Adipose tissue (tissue), 3 donors: Measurements from ENCODE around the gene PARP3. TPM values are rescaled to one million over a fixed set of nuclear protein-coding genes. Genes with fewer than 3 reads are reported as not detected.
"Not testable (repeated sequence)": the region's sequence is repeated elsewhere in the genome, so short reads cannot be mapped to it uniquely, and the experiment has no call there.

Experiments used
- H3K27ac ChIP-seq: one replicate; pipeline ENCODE4 v1.5.1; 2013; ENCODE audit warnings: low read depth, low read length
- WGBS, 3 donors: extraction: QIAGEN DNeasy Blood & Tissue Kit; methylation state at CpG; one replicate each; pipeline ENCODE4 v1.1.7; 2013; 5-methylcytosine and 5-hydroxymethylcytosine counted together
- polyA plus RNA-seq, 3 donors: library from polyadenylated mRNA; stranded (reverse); fragments of 200-250 nt; gene quantifications; one replicate each; pipeline ENCODE4 v1.2.3, GENCODE V29; 2013
- donor health status: healthy with polysubstance abuse.
- donor health status: Bipolar disorder and iron deficiency.
- donor health status: healthy.

The PARP3 gene
- polyA plus RNA-seq, 3 donors: 5.0 to 25.5 (median 19.6) TPM

DNA sequence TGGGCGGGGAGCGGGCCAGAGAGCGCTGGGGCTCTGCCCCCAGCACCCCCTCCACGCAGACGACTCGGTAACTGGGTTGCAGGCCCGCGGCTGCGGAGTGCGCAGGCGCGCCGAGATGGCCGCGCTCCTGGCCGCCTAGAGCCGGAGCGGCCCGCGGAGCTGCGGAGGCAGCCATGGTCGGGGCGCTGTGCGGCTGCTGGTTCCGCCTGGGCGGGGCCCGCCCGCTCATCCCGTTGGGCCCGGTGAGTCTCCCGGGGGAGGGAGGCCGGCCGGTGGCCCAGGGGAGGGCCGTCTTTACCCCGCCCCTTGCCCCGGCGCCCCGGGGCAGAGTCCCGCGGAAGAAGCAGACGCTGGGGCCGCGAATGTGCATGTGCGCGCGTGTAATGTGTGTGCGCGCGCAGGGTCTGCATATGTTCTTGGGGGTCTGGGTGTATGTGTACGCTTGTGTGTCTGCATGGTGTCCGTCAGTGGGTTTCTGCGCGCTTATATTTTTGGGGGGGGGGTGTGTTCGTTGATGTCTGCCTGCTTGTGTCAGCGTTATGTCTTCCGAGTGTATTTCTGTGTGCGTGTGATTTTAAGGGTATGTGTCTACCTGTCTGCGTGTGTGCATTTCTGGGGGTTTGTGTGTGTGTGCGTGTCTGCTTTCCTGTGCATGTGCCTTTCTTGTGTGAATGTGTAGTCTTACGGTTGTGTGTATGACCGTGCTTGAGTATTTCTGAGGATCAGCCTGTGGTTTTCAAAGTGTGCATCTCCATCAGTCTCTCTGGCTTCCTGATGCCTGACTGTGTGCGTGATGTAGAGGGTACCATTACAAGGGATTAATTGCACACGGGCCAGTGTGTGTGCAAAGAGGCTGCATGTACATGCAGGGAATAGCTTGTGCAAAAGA is 33.0 kb downstream of the PARP3 start, which contains the start of gene ABHD14A:
Gene ABHD14A, plus strand, starts transcription at position 102 of the 889 bp plus-strand sequence. Its CDS starts 72 bp downstream, at position 174.
- H3K27ac ChIP-seq: no peak within 1 kb of the TSS
- WGBS, 3 donors: 0% methylated on average over 45 to 63 of the region's 63 CpGs

DNA sequence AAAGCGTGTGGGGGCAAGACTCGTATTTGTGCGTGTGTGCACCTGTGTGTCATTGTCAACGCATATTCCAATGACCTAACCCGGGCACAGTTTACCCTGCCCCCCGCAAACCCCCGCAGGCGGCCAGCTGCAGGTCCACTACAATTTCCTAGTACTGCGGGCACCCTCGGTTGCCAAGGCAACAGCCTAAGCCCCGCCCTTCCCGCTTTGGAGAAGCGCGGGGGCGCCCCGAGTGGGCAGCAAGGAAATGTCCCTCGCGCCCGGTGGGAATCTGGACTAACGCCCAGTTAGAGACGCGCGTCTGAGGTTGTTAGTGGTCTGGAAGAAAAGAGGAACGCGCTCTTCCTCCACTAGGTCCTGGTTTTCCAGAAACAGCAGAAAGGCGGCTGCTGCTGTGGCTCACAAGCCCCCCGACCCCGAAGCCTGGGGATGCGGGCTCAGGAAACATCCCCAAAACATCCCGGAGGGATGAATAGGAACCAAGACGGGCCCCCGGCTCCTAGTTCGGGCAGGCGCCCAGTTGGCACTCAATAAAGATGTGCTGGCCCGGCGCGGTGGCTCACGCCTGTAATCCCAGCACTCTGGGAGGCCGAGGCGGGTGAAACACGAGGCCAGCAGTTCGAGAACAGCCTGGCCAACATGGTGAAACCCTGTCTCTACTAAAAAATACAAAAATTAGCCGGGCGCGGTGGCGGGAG is 33.8 kb downstream of the PARP3 start:
- no peak overlapping the region for H3K27ac ChIP-seq
- WGBS, 3 donors: 33 to 38% (median 34%) methylated on average over 46 of the region's 46 CpGs

DNA sequence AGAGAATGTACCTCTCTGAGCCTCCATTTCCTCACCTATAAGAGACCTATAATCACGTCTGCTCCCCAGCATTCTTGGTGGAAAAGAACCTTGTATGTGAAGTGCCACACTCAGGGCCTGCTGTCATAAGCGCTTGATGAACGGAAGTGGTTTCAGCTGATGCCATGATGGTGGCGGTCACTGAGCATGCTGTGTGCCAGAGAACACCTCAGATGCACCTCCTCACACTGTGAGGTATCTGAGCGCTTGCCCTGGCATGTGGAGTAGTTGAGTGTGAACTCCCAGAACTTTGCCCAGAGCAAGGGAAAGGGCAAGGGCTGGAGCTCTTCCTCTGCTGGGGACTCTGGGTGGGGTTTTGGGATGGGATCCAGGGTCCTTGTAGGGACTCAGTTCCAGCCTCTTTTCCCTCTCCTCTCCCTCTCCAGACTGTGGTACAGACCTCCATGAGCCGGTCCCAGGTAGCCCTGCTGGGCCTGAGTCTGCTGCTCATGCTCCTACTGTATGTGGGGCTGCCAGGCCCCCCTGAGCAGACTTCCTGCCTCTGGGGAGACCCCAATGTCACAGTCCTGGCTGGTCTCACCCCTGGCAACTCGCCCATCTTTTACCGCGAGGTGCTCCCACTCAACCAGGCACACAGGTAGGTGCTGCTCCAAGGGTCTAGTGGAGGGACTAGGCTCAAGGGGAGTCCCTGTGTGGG is 35.4 kb downstream of the PARP3 start:
- H3K27ac ChIP-seq: no peak overlapping the region

DNA sequence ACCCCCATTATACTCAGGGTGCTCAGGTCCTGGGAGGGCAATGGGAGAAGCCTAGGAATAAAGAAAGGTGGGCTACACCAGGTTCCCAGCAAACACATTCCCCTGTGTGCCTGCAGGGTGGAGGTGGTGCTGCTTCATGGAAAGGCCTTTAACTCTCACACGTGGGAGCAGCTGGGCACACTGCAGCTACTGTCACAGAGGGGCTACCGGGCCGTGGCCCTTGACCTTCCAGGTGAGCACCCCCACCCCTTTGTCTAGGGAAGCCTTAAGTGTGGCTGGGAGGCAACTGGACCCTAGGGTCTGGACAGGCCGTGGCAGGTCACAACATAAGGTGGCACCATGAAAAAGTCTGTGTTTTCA is 36.0 kb downstream of the PARP3 start:
- H3K27ac ChIP-seq: no peak overlapping the region
- WGBS, 3 donors: 80 to 87% (median 86%) methylated on average over 4 of the region's 4 CpGs

More for the DNA sequence above, 35.4 kb downstream of the PARP3 start:
- 82 to 87% (median 86%) methylated on average over 9 of the region's 9 CpGs for WGBS, 3 donors

DNA sequence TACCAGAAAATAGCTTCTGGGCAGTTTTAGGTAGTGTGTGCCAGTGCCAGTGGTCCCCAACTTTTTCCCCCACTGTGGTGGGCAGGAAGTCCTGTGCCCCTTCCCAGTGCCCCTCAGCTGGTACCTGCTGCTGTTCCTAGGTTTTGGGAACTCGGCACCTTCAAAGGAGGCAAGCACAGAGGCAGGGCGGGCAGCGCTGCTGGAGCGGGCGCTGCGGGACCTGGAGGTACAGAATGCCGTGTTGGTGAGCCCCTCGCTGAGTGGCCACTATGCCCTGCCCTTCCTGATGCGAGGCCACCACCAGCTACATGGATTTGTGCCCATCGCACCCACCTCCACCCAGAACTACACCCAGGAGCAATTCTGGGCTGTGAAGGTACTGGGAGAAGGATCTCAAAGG is 38.1 kb downstream of the PARP3 start:
- H3K27ac ChIP-seq: no peak overlapping the region
- WGBS, 3 donors: 96 to 97% (median 97%) methylated on average over 10 of the region's 10 CpGs

DNA sequence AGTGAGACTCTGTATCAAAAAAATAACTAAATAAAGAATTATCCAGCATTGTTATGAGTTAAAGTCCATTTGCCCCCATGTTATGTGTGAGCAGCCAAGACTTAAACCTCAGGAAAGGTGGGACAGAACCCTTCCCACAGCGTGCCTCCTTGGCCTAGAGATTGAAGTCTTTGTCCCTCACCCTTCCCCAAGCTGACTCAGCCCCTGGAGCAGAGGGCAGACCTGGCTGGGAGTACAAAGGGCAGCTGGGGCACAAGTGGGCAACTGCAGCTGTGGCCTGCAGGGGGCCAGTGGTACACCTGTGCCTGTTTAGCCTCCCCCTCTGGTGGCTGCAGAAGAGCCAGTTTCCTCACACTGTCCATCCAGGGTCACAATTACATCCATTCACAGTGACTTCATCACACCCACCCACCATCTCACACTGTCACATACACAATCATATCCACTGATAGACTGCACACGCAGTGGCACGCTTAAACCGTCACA is 40.2 kb downstream of the PARP3 start:
- no peak overlapping the region for H3K27ac ChIP-seq
- 2 to 6% (median 4%) methylated on average over 4 of the region's 4 CpGs for WGBS, 3 donors

DNA sequence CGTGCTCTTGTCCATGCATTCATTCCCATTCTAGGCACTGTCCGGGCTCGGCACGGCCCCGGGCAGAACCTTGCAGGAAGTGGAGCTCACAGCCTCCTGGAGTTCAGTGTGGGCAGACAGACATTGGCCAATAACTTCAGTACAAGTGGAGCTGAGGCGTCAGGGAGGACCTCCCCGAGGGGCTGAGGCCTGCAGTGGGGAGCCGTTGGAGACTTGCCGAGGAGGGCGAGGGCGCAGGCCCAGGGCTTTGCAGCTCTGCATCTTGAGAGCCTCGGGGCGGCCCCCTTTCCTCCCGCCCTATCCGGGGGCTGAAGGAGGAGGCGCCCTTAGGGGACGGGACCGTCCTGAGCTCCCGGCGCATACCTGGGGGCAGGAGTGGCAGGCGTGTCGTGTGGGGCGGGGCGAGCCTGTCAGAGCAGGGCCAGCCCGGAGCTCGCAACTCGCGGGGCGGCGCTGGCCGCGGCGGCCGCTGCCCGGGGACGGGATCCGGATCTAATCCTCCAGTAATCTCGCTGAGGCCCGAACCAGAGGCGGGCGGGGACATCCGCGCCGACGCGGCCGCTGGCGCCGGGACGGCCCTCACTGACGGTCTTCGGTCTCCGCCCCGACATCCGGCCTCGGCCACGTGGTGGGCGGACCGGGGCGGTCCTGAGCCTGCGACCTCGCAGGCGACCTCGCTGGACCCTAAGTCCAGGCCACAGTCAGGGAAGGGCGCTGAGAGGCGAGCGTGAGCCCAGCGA is 40.8 kb downstream of the PARP3 start, which contains the start of gene ACY1:
Gene ACY1, plus strand, starts transcription at position 698 of the 740 bp plus-strand sequence. CDS start 530 bp downstream, outside the sequence.
- peak within 1 kb of the TSS; percentile 76 for H3K27ac ChIP-seq
- WGBS, 3 donors: 0 to 1% (median 0%) methylated on average over 50 to 68 of the region's 68 CpGs

DNA sequence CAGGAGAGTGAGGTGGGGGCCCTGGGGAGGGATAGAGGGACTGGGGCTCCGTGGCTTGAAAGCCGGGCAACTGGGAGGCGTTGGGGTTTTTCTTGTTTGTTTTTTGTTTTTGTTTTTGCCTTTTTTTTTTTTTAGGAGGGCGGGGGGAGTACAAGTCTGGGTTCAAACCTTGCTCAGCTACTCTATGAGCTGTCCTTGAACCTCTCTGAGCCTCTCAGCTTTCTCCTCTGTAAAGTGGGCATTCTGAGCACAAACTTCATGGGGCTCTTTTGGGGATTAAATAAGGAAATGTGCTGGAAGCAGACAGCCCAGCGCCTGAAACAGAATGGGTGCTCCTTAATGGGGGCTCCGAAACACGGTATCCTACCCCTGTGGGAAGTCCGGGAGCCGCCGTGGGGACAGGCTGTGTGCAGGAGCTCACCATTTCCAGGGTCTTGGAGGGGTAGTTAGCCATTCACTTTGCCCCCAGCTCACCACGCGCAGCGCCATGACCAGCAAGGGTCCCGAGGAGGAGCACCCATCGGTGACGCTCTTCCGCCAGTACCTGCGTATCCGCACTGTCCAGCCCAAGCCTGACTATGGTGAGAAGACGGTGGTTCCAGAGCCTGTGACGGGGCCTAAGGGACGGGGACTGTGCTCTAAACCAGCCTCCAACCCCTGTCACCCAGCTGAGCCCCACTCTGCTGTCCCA is 41.6 kb downstream of the PARP3 start:
- WGBS, 3 donors: 67 to 74% (median 68%) methylated on average over 21 to 22 of the region's 22 CpGs

DNA sequence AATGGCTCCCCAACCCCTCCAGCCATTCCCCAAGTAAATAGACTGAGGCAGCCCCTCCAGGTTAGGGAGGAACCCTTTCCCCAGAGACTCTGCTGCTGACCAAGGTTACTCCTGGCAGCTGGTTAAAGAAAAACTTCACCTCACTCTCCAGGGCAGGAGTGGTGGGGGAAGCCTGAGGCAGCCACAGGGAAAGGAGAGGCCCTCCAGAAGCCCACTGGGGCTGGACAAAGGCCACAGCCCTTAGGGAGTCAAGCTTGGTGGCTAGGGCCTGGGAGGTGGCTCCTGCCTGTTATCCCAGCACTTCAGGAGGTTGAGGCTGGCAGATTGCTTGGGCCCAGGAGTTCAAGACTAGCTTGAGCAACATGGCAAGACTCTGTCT is 42.1 kb downstream of the PARP3 start:
- peak overlapping the region; percentile 76 for H3K27ac ChIP-seq

More for the DNA sequence above, 41.6 kb downstream of the PARP3 start:
- H3K27ac ChIP-seq: peak overlapping the region; percentile 76

DNA sequence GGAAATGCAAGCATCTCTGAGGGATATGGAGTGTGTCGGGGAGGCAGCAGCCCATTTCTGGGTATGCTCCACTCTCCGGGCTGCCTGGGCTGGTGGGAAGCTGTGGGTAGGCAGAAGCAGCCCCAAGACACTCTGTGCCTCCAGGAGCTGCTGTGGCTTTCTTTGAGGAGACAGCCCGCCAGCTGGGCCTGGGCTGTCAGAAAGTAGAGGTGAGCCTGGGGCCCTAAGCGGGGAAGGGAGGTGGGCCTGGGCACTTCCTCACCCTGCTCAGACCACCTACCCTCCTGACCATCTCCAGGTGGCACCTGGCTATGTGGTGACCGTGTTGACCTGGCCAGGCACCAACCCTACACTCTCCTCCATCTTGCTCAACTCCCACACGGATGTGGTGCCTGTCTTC is 42.9 kb downstream of the PARP3 start:
- no peak overlapping the region for H3K27ac ChIP-seq
- 86 to 90% (median 88%) methylated on average over 6 of the region's 6 CpGs for WGBS, 3 donors

DNA sequence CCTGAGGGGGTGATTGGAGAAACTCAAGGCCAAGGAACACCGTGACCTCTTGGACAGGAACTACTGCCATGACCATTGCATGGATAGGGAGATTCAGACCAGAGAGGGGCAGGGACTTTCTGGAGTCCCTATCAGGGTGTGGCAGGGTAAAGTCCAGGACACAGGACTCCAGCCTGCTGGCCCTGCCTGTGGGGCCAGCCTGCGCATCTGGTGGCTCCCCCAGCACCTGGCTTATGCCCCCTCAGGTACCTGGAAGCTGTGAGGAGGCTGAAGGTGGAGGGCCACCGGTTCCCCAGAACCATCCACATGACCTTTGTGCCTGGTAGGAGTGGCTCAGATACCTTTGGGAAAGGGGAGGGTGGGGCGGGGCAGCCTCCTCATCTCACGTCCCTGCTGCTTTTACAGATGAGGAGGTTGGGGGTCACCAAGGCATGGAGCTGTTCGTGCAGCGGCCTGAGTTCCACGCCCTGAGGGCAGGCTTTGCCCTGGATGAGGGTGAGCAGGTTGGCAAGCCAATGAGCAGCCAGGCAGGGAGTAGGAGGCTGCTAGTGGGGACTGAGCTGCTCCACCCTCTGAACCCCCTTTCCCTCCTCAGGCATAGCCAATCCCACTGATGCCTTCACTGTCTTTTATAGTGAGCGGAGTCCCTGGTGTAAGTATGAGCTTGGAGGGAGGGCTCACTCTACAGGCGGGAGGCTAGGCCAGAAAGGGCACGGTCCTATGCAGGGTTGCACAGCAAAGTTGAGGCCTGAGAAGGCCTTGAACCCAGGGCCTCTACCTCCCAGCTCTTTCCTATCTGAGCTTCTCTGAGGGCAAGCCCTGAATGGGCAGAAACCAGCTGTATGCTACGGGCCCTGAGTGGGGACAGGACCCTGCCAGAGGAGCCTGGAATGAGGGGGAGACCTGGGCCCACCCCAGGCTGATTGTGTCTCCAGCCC is 44.1 kb downstream of the PARP3 start:
- H3K27ac ChIP-seq: no peak overlapping the region
- 83 to 87% (median 84%) methylated on average over 12 of the region's 12 CpGs for WGBS, 3 donors

DNA sequence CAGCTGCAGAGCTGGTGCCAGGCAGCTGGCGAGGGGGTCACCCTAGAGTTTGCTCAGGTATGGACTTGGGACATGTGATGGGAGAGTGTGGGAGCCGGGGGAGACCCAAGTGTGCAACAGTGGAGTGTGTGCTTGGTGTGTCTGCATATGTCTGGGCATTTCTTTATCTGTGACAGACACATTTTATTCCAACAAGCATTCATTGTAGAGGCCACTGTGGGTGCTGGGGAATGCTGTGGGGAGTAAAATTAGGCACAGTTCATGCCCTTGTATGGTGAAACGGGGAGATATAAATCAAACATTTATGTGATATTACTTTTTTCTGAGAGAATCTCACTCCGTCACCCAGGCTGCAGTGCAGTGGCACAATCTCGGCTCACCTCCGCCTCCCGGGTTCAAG is 45.4 kb downstream of the PARP3 start:
- 88 to 92% (median 92%) methylated on average over 7 of the region's 7 CpGs for WGBS, 3 donors
- no peak overlapping the region for H3K27ac ChIP-seq

DNA sequence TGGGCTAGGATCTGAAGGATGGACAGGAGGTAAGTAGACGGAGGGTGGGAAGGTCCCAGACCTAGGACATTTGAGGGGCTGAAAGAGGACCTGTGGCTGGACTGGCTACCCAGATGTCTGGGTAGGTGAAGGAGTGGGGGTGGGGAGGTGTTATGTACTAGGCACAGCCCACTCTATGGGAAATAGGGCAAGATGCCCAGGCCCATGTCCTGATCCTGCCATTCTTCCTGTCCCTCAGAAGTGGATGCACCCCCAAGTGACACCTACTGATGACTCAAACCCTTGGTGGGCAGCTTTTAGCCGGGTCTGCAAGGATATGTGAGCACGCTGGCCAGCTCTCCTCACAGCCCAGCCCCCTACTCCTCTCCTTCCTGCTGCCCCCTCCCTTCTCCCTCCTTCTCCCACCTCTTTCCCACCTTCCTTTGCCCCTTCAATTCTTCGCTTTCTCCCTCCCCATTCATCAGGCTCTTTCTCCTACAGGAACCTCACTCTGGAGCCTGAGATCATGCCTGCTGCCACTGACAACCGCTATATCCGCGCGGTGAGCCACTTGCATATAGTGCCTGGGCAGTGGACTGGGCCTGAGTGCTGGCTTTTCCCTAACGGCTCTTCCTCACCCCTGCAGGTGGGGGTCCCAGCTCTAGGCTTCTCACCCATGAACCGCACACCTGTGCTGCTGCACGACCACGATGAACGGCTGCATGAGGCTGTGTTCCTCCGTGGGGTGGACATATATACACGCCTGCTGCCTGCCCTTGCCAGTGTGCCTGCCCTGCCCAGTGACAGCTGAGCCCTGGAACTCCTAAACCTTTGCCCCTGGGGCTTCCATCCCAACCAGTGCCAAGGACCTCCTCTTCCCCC is 46.4 kb downstream of the PARP3 start:
- H3K27ac ChIP-seq: no peak overlapping the region
- 78 to 80% (median 79%) methylated on average over 15 of the region's 15 CpGs for WGBS, 3 donors

DNA sequence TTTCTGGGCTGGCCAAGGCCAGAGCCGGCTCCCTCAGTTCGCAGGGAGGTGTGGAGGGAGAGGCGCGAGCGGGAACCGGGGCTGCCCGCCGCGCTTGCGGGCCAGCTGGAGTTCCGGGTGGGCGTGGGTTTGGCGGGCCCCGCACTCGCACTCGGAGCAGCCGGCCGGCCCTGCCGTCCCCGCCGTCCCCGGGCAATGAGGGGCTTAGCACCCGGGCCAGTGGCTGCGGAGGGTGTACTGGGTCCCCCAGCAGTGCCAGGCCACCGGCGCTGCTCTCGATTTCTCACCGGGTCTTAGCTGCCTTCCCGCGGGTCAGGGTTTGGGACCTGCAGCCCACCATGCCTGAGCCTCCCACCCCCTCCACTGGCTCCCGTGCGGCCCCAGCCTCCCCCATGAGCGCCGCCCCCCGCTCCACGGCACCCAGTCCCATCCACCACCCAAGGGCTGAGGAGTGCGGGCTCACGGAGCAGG is 48.4 kb downstream of the PARP3 start:
- not testable (repeated sequence) for H3K27ac ChIP-seq
- 74 to 85% (median 81%) methylated on average over 32 to 38 of the region's 38 CpGs for WGBS, 3 donors

DNA sequence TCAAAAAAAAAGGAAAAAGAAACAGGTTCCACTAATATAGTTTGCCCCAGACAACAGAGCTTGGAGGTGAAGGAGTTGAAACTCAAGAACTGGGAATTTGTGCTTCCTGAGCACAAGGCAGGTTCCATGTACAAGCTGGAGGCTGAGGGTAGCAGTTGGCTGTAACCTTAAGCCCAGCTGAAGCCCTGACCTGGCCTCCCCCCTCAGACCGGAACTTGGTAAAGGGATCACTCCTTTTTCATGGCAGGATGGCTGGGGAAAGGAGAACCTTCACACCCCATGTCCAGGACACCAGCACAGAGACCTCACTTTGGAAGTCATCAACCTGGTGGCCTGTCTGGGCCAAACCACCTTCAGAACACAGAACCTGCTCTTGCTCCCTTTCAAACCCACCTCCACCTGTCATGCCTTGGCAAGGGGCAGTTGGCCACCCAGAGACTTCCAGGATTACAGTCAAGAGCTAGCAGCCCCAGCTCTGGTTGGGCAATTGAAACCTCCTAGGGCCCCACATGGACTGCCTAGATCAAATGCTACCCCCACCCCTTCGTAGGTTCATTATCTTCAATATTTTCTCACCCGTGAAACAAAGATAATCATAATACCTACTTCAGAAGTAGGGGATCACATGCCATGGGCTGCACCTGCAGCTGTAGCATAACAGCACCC is 50.0 kb downstream of the PARP3 start:
- no peak overlapping the region for H3K27ac ChIP-seq
- 72 to 90% (median 79%) methylated on average over 3 of the region's 3 CpGs for WGBS, 3 donors
